HUES6 (cell line): ENCODE measurements around the gene ZNF384.

Experiments
- H3K27ac ChIP-seq: 2 replicates; pipeline ENCODE4 v1.7.0; 2013; ENCODE audit warnings: low read depth, mild to moderate bottlenecking, low read length, inconsistent platforms
- H3K27me3 ChIP-seq: 2 replicates; pipeline ENCODE4 v1.6.1; 2013; ENCODE audit warnings: low read length; ENCODE audit not compliant: control insufficient read depth, insufficient read depth
- H3K36me3 ChIP-seq: 2 replicates; pipeline ENCODE4 v1.6.1; 2013; ENCODE audit warnings: low read length; ENCODE audit not compliant: control insufficient read depth, insufficient read depth
- H3K4me1 ChIP-seq: 2 replicates; pipeline ENCODE4 v1.6.1; 2013; ENCODE audit warnings: low read length; ENCODE audit not compliant: control insufficient read depth, insufficient read depth
- H3K4me3 ChIP-seq: 2 replicates; pipeline ENCODE4 v1.5.1; 2013; ENCODE audit warnings: low read depth, low read length
- H3K9ac ChIP-seq: one replicate; pipeline ENCODE4 v1.6.1; 2013; ENCODE audit warnings: mild to moderate bottlenecking, low read length
- H3K9me3 ChIP-seq: 2 replicates; pipeline ENCODE4 v1.6.1; 2013; ENCODE audit warnings: low read depth, low read length; ENCODE audit not compliant: control insufficient read depth, insufficient read depth

ZNF384 gene

GRCh38 chr12:6698352-6699046 lies 9.3 kb upstream of the ZNF384 start:
- no peaks in the 10 kb centered on the region for H3K9me3 ChIP-seq
- no peak overlapping the region for H3K27ac ChIP-seq
- H3K27me3 ChIP-seq: peaks cover 30% of the 10 kb centered on the region
- peaks cover 17% of the 10 kb centered on the region for H3K4me1 ChIP-seq
- H3K36me3 ChIP-seq: peaks cover 3% of the 10 kb centered on the region; the same call in 1 of the 2 replicates
- H3K9ac ChIP-seq: no peak overlapping the region
- peak overlapping the region; percentile 12 for H3K4me3 ChIP-seq

GRCh38 chr12:6697584-6698351 lies 8.6 kb upstream of the ZNF384 start:
- Histone ChIP-seq H3K9me3 (no peaks in the 10 kb centered on the region), H3K4me3 (peak overlapping the region; percentile 12; the same call in 1 of the 2 replicates), H3K27ac (no peak overlapping the region), H3K27me3 (peaks cover 30% of the 10 kb centered on the region), H3K36me3 (peaks cover 3% of the 10 kb centered on the region; the same call in 1 of the 2 replicates), H3K4me1 (peaks cover 15% of the 10 kb centered on the region), H3K9ac (no peak overlapping the region)

- H3K4me1 ChIP-seq: peaks cover 15% of the 10 kb centered on the region
- H3K27ac ChIP-seq: no peak overlapping the region
- H3K4me3 ChIP-seq: no peak overlapping the region
- H3K9me3 ChIP-seq: no peaks in the 10 kb centered on the region
- H3K27me3 ChIP-seq: peaks cover 29% of the 10 kb centered on the region
- peaks cover 3% of the 10 kb centered on the region; the same call in 1 of the 2 replicates for H3K36me3 ChIP-seq
- H3K9ac ChIP-seq: no peak overlapping the region
These were observed 7.8 kb upstream of the ZNF384 start for GRCh38 chr12:6696690-6697583.

- Histone ChIP-seq H3K9me3 (no peaks in the 10 kb centered on the region), H3K27ac (no peak overlapping the region), H3K27me3 (peaks cover 16% of the 10 kb centered on the region), H3K4me1 (peaks cover 15% of the 10 kb centered on the region), H3K9ac (no peak overlapping the region), H3K4me3 (no peak overlapping the region), H3K36me3 (peaks cover 3% of the 10 kb centered on the region; the same call in 1 of the 2 replicates)
These were observed 6.3 kb upstream of the ZNF384 start for GRCh38 chr12:6695313-6696045.

GRCh38 chr12:6694701-6695100 lies 5.5 kb upstream of the ZNF384 start:
- H3K4me3 ChIP-seq: no peak overlapping the region
- peaks cover 3% of the 10 kb centered on the region; the same call in 1 of the 2 replicates for H3K36me3 ChIP-seq
- H3K27ac ChIP-seq: no peak overlapping the region
- peak overlapping the region; percentile 16 for H3K9ac ChIP-seq
- H3K4me1 ChIP-seq: peaks cover 15% of the 10 kb centered on the region
- H3K27me3 ChIP-seq: peaks cover 15% of the 10 kb centered on the region
- no peaks in the 10 kb centered on the region for H3K9me3 ChIP-seq

- Histone ChIP-seq H3K4me1 (peaks cover 8% of the 10 kb centered on the region; the same call in 1 of the 2 replicates), H3K36me3 (peaks cover 3% of the 10 kb centered on the region; the same call in 1 of the 2 replicates), H3K9ac (no peak overlapping the region), H3K9me3 (no peaks in the 10 kb centered on the region), H3K27me3 (0 out of 2 replicates have a peak, but pooled peaks cover 8% of the 10 kb centered on the region), H3K4me3 (no peak overlapping the region), H3K27ac (no peak overlapping the region)
These were observed 4.7 kb upstream of the ZNF384 start for GRCh38 chr12:6693832-6694355.

GRCh38 chr12:6692888-6693287 lies 3.7 kb upstream of the ZNF384 start:
- H3K4me3 ChIP-seq: no peak overlapping the region
- no peak overlapping the region for H3K27ac ChIP-seq
- H3K27me3 ChIP-seq: no peaks in the 10 kb centered on the region
- H3K36me3 ChIP-seq: peaks cover 3% of the 10 kb centered on the region; the same call in 1 of the 2 replicates
- H3K9ac ChIP-seq: no peak overlapping the region
- H3K4me1 ChIP-seq: peaks cover 2% of the 10 kb centered on the region; the same call in 1 of the 2 replicates
- no peaks in the 10 kb centered on the region for H3K9me3 ChIP-seq

- Histone ChIP-seq H3K4me3 (no peak overlapping the region), H3K9ac (no peak overlapping the region), H3K9me3 (no peaks in the 10 kb centered on the region), H3K27ac (no peak overlapping the region), H3K4me1 (peaks cover 10% of the 10 kb centered on the region; the same call in 1 of the 2 replicates), H3K36me3 (peaks cover 8% of the 10 kb centered on the region), H3K27me3 (no peaks in the 10 kb centered on the region)
These were observed 2.3 kb upstream of the ZNF384 start for GRCh38 chr12:6691473-6691872.

GRCh38 chr12:6688543-6688998 lies 604 bp downstream of the ZNF384 start:
- Histone ChIP-seq H3K4me3 (peak overlapping the region; percentile 90), H3K27ac (peak overlapping the region; percentile 90), H3K9ac (peak overlapping the region; percentile 94), H3K36me3 (peaks cover 15% of the 10 kb centered on the region), H3K9me3 (no peaks in the 10 kb centered on the region), H3K27me3 (no peaks in the 10 kb centered on the region), H3K4me1 (peaks cover 10% of the 10 kb centered on the region; the same call in 1 of the 2 replicates)

GRCh38 chr12:6685814-6686213 lies 3.4 kb downstream of the ZNF384 start:
- no peaks in the 10 kb centered on the region for H3K27me3 ChIP-seq
- H3K27ac ChIP-seq: no peak overlapping the region
- H3K36me3 ChIP-seq: peaks cover 31% of the 10 kb centered on the region
- H3K9me3 ChIP-seq: no peaks in the 10 kb centered on the region
- H3K4me3 ChIP-seq: no peak overlapping the region
- H3K4me1 ChIP-seq: peaks cover 10% of the 10 kb centered on the region; the same call in 1 of the 2 replicates
- no peak overlapping the region for H3K9ac ChIP-seq
